Esophagus muscularis mucosa (tissue), 3 donors: Measurements from ENCODE around the gene MAL.

ENCODE experiments used
- POLR2A ChIP-seq: fragments of 450-650 bp; IDR thresholded peaks from one replicate; pipeline ENCODE4 v1.6.1; 2017; ENCODE audit warnings: antibody characterized with exemption, moderate library complexity, mild to moderate bottlenecking, low read depth
- POLR2AphosphoS5 ChIP-seq, 2 donors: sonication (generic); formaldehyde crosslinking; IDR thresholded peaks; one replicate each; pipeline ENCODE4 v1.6.1; 2017; ENCODE audit warnings: antibody characterized with exemption in 2 of 2
- TF ChIP-seq, protein P1 (sequence below), 3 experiments: fragments of 200-600 bp in 2 of 3; fragments of 450-650 bp in 1 of 3; sonication (generic) in 2 of 3; IDR thresholded peaks; one replicate each; pipeline ENCODE4 v1.5.1; 2017 to 2019; ENCODE audit warnings: antibody characterized with exemption in 3 of 3, mild to moderate bottlenecking in 2 of 3, moderate library complexity in 1 of 3

DNA sequence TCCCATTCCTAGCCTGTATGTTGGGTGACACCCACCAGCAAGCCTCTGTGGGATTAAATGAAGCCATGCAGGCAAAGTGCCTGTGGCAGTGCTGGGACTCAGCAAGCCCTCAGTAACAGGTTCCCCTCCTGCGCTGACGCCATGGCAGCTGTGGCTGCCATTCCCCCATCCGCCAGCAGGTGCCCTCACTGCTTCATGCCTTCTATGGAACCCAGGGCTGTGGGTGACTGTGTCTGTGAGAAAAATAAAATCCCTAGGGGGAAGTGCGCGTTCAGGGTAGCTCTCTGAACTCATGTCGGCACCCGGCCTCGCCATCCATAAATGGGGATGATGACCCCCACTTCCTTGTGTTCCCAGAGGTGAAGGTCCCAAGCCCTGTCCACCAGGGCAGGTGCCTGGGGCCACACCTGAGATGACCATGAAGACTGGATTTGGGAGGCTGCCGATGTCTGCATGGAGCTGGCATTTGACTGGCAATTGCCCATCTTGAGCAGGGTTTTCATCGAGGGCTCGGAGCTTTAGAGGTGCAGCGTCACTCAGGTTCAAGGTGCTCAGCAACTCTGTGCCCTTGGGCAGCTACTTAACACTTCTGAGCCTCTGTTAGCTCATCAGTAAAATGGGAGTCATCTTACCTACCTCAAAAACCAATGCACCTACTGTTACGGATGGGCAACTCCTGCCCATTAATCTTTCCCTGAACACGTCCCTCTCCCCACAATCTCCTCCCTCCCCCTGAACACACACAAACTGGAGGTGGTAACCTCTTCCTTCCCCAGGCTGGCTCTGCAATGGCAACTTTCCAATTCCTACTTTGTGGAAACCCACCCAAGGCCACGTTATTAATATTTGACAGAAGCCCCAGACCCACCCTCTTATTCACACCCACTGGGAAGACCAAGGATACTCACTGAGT is 2.9 kb upstream of the MAL start:
- TF ChIP-seq POLR2A (no peak), POLR2AphosphoS5 (IDR thresholded peaks at IDR 0.05) (peak in 1 of 2 donors; percentile 10)
- TF ChIP-seq, protein P1, sequence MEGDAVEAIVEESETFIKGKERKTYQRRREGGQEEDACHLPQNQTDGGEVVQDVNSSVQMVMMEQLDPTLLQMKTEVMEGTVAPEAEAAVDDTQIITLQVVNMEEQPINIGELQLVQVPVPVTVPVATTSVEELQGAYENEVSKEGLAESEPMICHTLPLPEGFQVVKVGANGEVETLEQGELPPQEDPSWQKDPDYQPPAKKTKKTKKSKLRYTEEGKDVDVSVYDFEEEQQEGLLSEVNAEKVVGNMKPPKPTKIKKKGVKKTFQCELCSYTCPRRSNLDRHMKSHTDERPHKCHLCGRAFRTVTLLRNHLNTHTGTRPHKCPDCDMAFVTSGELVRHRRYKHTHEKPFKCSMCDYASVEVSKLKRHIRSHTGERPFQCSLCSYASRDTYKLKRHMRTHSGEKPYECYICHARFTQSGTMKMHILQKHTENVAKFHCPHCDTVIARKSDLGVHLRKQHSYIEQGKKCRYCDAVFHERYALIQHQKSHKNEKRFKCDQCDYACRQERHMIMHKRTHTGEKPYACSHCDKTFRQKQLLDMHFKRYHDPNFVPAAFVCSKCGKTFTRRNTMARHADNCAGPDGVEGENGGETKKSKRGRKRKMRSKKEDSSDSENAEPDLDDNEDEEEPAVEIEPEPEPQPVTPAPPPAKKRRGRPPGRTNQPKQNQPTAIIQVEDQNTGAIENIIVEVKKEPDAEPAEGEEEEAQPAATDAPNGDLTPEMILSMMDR (IDR thresholded peaks at IDR 0.05) = peak; percentile 85 to 94 (median 90)
